IPS-18a (cell line): ENCODE results near the gene KCNJ14.

ENCODE experiments used
- H3K27ac ChIP-seq: one replicate; pipeline ENCODE4 v1.5.1; 2013; ENCODE audit warnings: low read length
- H3K27me3 ChIP-seq: one replicate; pipeline ENCODE4 v1.6.1; 2013; ENCODE audit warnings: mild to moderate bottlenecking, low read length; ENCODE audit not compliant: control insufficient read depth, insufficient read depth
- H3K36me3 ChIP-seq: one replicate; pipeline ENCODE4 v1.6.1; 2013; ENCODE audit warnings: low read depth, low read length; ENCODE audit not compliant: control insufficient read depth
- H3K4me1 ChIP-seq: one replicate; pipeline ENCODE4 v1.6.1; 2013; ENCODE audit warnings: low read depth, low read length; ENCODE audit not compliant: control insufficient read depth
- H3K4me3 ChIP-seq: one replicate; pipeline ENCODE4 v1.5.1; 2013; ENCODE audit warnings: low read length
- H3K9ac ChIP-seq: one replicate; pipeline ENCODE4 v1.6.1; 2013; ENCODE audit warnings: mild to moderate bottlenecking, low read length, moderate library complexity
- H3K9me3 ChIP-seq: one replicate; pipeline ENCODE4 v1.6.1; 2013; ENCODE audit warnings: low read depth, low read length; ENCODE audit not compliant: control insufficient read depth

Gene KCNJ14

GRCh38 chr19:48493718-48494401 is 38.5 kb downstream of the KCNJ14 start:
- Histone ChIP-seq H3K9ac (no peak overlapping the region), H3K27me3 (peaks cover 17% of the 10 kb centered on the region), H3K9me3 (no peaks in the 10 kb centered on the region), H3K36me3 (no peaks in the 10 kb centered on the region), H3K27ac (no peak overlapping the region), H3K4me3 (peak overlapping the region; percentile 54), H3K4me1 (peaks cover 14% of the 10 kb centered on the region)

GRCh38 chr19:48495396-48495795 is 40.0 kb downstream of the KCNJ14 start:
- H3K4me3 ChIP-seq: no peak overlapping the region
- H3K9me3 ChIP-seq: no peaks in the 10 kb centered on the region
- no peaks in the 10 kb centered on the region for H3K36me3 ChIP-seq
- peaks cover 13% of the 10 kb centered on the region for H3K4me1 ChIP-seq
- peaks cover 12% of the 10 kb centered on the region for H3K27me3 ChIP-seq
- H3K9ac ChIP-seq: no peak overlapping the region
- no peak overlapping the region for H3K27ac ChIP-seq

- Histone ChIP-seq H3K9ac (no peak overlapping the region), H3K9me3 (no peaks in the 10 kb centered on the region), H3K27ac (no peak overlapping the region), H3K27me3 (peaks cover 9% of the 10 kb centered on the region), H3K4me3 (no peak overlapping the region), H3K4me1 (peaks cover 4% of the 10 kb centered on the region), H3K36me3 (no peaks in the 10 kb centered on the region)
Measured at GRCh38 chr19:48496959-48497727, 41.8 kb downstream of the KCNJ14 start.

GRCh38 chr19:48497728-48498594 is 42.6 kb downstream of the KCNJ14 start:
- no peak overlapping the region for H3K4me3 ChIP-seq
- H3K27ac ChIP-seq: no peak overlapping the region
- no peaks in the 10 kb centered on the region for H3K36me3 ChIP-seq
- H3K9me3 ChIP-seq: no peaks in the 10 kb centered on the region
- H3K27me3 ChIP-seq: peaks cover 9% of the 10 kb centered on the region
- H3K4me1 ChIP-seq: no peaks in the 10 kb centered on the region
- H3K9ac ChIP-seq: no peak overlapping the region

GRCh38 chr19:48498595-48499311 is 43.4 kb downstream of the KCNJ14 start:
- Histone ChIP-seq H3K36me3 (no peaks in the 10 kb centered on the region), H3K27ac (no peak overlapping the region), H3K9ac (no peak overlapping the region), H3K9me3 (no peaks in the 10 kb centered on the region), H3K27me3 (peaks cover 9% of the 10 kb centered on the region), H3K4me3 (no peak overlapping the region), H3K4me1 (no peaks in the 10 kb centered on the region)

- Histone ChIP-seq H3K9me3 (no peaks in the 10 kb centered on the region), H3K27me3 (peaks cover 3% of the 10 kb centered on the region), H3K27ac (no peak overlapping the region), H3K4me1 (no peaks in the 10 kb centered on the region), H3K4me3 (no peak overlapping the region), H3K36me3 (no peaks in the 10 kb centered on the region), H3K9ac (no peak overlapping the region)
Measured at GRCh38 chr19:48499316-48500090, 44.1 kb downstream of the KCNJ14 start.

- Histone ChIP-seq H3K9ac (no peak overlapping the region), H3K27ac (no peak overlapping the region), H3K4me3 (peak overlapping the region; percentile 60)
Measured at GRCh38 chr19:48500830-48501493, 45.6 kb downstream of the KCNJ14 start.

GRCh38 chr19:48501494-48502349 is 46.3 kb downstream of the KCNJ14 start:
- no peaks in the 10 kb centered on the region for H3K27me3 ChIP-seq
- H3K4me1 ChIP-seq: no peaks in the 10 kb centered on the region
- no peak overlapping the region for H3K9ac ChIP-seq
- no peaks in the 10 kb centered on the region for H3K36me3 ChIP-seq
- no peak overlapping the region for H3K27ac ChIP-seq
- H3K4me3 ChIP-seq: peak overlapping the region; percentile 60
- no peaks in the 10 kb centered on the region for H3K9me3 ChIP-seq

More at GRCh38 chr19:48500830-48501493, 45.6 kb downstream of the KCNJ14 start:
- Histone ChIP-seq H3K36me3 (no peaks in the 10 kb centered on the region), H3K9me3 (no peaks in the 10 kb centered on the region), H3K27me3 (no peaks in the 10 kb centered on the region), H3K4me1 (no peaks in the 10 kb centered on the region)

- Histone ChIP-seq H3K36me3 (no peaks in the 10 kb centered on the region), H3K9ac (no peak overlapping the region), H3K27me3 (no peaks in the 10 kb centered on the region), H3K27ac (no peak overlapping the region), H3K9me3 (no peaks in the 10 kb centered on the region), H3K4me1 (no peaks in the 10 kb centered on the region), H3K4me3 (peak overlapping the region; percentile 58)
Measured at GRCh38 chr19:48502350-48503018, 47.1 kb downstream of the KCNJ14 start.
